OCI-LY1 (cell line): ENCODE data around the gene OR4P4.

Experiments used
- H2AFZ ChIP-seq: fragments of 200-600 bp; sonication (generic), shearing (Covaris generic); 2 replicates; pipeline ENCODE4 v1.6.0; 2014; ENCODE audit warnings: antibody characterized with exemption, mild to moderate bottlenecking, low read length
- H3F3A ChIP-seq: fragments of 200-600 bp; sonication (generic), shearing (Covaris generic); 2 replicates; pipeline ENCODE4 v1.6.0; 2014; ENCODE audit warnings: mild to moderate bottlenecking, antibody characterized with exemption, low read length, moderate library complexity; ENCODE audit not compliant: insufficient read depth
- H3K27ac ChIP-seq: fragments of 200-600 bp; sonication (generic); 2 replicates; pipeline ENCODE4 v1.5.1; 2014; ENCODE audit warnings: low read length, mixed run types, mild to moderate bottlenecking, low read depth; ENCODE audit not compliant: poor library complexity, severe bottlenecking
- H3K27me3 ChIP-seq: fragments of 200-600 bp; sonication (generic); 2 replicates; pipeline ENCODE4 v1.6.0; 2014; ENCODE audit warnings: antibody characterized with exemption, mild to moderate bottlenecking, low read length, moderate library complexity; ENCODE audit not compliant: insufficient read depth
- H3K36me3 ChIP-seq: fragments of 200-600 bp; sonication (generic); 2 replicates; pipeline ENCODE4 v1.6.1; 2014; ENCODE audit warnings: mild to moderate bottlenecking, antibody characterized with exemption, low read length, moderate library complexity, mixed read lengths; ENCODE audit not compliant: insufficient read depth
- H3K4me1 ChIP-seq: fragments of 200-600 bp; sonication (generic); 2 replicates; pipeline ENCODE4 v1.5.1; 2014; ENCODE audit warnings: mild to moderate bottlenecking, low read length, moderate library complexity; ENCODE audit not compliant: insufficient read depth, severe bottlenecking
- H3K4me2 ChIP-seq: fragments of 200-600 bp; sonication (generic), shearing (Covaris generic); 2 replicates; pipeline ENCODE4 v1.6.1; 2014; ENCODE audit warnings: low read length
- H3K4me3 ChIP-seq: fragments of 200-600 bp; sonication (generic); 2 replicates; pipeline ENCODE4 v1.5.1; 2014; ENCODE audit warnings: low read length, low read depth, mild to moderate bottlenecking, mixed read lengths; ENCODE audit not compliant: poor library complexity, severe bottlenecking
- H3K79me2 ChIP-seq: fragments of 200-600 bp; shearing (Covaris generic); 2 replicates; pipeline ENCODE4 v1.6.1; 2016; ENCODE audit warnings: mixed run types, low read length, mixed read lengths; ENCODE audit not compliant: insufficient read depth
- H3K9ac ChIP-seq: fragments of 200-600 bp; sonication (generic), shearing (Covaris generic); 2 replicates; pipeline ENCODE4 v1.6.1; 2014; ENCODE audit warnings: mild to moderate bottlenecking, low read length, mixed read lengths
- H3K9me2 ChIP-seq: fragments of 200-600 bp; sonication (generic), shearing (Covaris generic); 2 replicates; pipeline ENCODE4 v1.6.1; 2014; ENCODE audit warnings: low read depth, mild to moderate bottlenecking, low read length, mixed read lengths
- H3K9me3 ChIP-seq: fragments of 200-600 bp; shearing (Covaris generic); 2 replicates; pipeline ENCODE4 v1.6.1; 2014; ENCODE audit warnings: low read length, mixed read lengths
- H4K20me1 ChIP-seq: fragments of 200-600 bp; sonication (generic), shearing (Covaris generic); 2 replicates; pipeline ENCODE4 v1.6.0; 2016; ENCODE audit warnings: mild to moderate bottlenecking, low read length; ENCODE audit not compliant: insufficient read depth
- CTCF ChIP-seq: fragments of 200-600 bp; sonication (generic), shearing (Covaris generic); IDR thresholded peaks from 2 replicates; pipeline ENCODE4 v1.5.1; 2017; ENCODE audit warnings: mild to moderate bottlenecking, antibody characterized with exemption, low read length, moderate library complexity, mixed read lengths
- EZH2 ChIP-seq: fragments of 200-600 bp; sonication (generic), shearing (Covaris generic); IDR thresholded peaks from 2 replicates; pipeline ENCODE4 v1.8.0; 2017; ENCODE audit warnings: borderline replicate concordance, mixed run types, mild to moderate bottlenecking, antibody characterized with exemption, low read length, moderate library complexity, mixed read lengths

The OR4P4 gene

DNA sequence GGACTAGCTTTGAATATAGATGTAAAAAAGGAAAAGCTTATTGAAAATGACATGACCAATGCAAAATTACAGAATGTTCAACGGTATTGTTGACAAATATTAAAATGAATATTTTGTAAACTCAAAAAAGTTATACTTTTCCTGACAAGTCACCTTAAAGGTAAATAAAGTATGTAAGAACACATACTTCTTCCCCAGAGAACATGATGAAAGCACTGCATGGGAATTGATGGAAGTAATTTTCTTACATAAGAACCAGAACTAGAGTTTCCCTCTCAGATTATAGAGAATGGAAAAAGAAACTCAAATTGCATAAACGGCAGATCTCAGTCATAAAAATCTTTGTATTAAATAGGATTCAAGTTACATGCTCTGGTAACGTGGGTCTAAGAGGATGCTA is at the start of gene OR4P4:
Gene OR4P4 (plus strand): TSS at position 301 of the 400 bp plus-strand sequence.
- no peak within 1 kb of the TSS for H3K4me3 ChIP-seq
- H4K20me1 ChIP-seq = no peaks in the 10 kb centered on the region
- TF ChIP-seq EZH2 (no peak), CTCF (no peak)
- no peaks in the 10 kb centered on the region for H3F3A ChIP-seq
- H3K36me3 ChIP-seq = no peaks in the 10 kb centered on the region
- H3K27ac ChIP-seq = no peak within 1 kb of the TSS
- no peak within 1 kb of the TSS for H2AFZ ChIP-seq
- H3K4me1 ChIP-seq = no peaks in the 10 kb centered on the region
- no peak within 1 kb of the TSS for H3K9ac ChIP-seq
- H3K9me3 ChIP-seq = no peaks in the 10 kb centered on the region
- no peaks in the 10 kb centered on the region for H3K27me3 ChIP-seq
- no peaks in the 10 kb centered on the region for H3K79me2 ChIP-seq
- H3K9me2 ChIP-seq = no peaks in the 10 kb centered on the region
- H3K4me2 ChIP-seq = no peak within 1 kb of the TSS

GRCh38 chr11:55607545-55607944 is 27.4 kb upstream of the OR4P4 start, which contains the start of gene OR4C11:
OR4C11 (minus strand) TSS chr11:55607645; CDS start chr11:55604373, 3,272 bp downstream.
- H4K20me1 ChIP-seq = no peaks in the 10 kb centered on the region
- H3K79me2 ChIP-seq = no peaks in the 10 kb centered on the region
- H3K4me1 ChIP-seq = no peaks in the 10 kb centered on the region
- no peak for TF ChIP-seq CTCF
- no peak for TF ChIP-seq EZH2
- H3K27me3 ChIP-seq = no peaks in the 10 kb centered on the region
- no peaks in the 10 kb centered on the region for H3K36me3 ChIP-seq
- no peaks in the 10 kb centered on the region for H3F3A ChIP-seq
- H3K9me3 ChIP-seq = no peaks in the 10 kb centered on the region
- no peaks in the 10 kb centered on the region for H3K9me2 ChIP-seq
- H3K4me3 ChIP-seq = no peak within 1 kb of the TSS
- H3K9ac ChIP-seq = no peak within 1 kb of the TSS
- no peak within 1 kb of the TSS for H2AFZ ChIP-seq
- no peak within 1 kb of the TSS for H3K4me2 ChIP-seq
- no peak within 1 kb of the TSS for H3K27ac ChIP-seq

DNA sequence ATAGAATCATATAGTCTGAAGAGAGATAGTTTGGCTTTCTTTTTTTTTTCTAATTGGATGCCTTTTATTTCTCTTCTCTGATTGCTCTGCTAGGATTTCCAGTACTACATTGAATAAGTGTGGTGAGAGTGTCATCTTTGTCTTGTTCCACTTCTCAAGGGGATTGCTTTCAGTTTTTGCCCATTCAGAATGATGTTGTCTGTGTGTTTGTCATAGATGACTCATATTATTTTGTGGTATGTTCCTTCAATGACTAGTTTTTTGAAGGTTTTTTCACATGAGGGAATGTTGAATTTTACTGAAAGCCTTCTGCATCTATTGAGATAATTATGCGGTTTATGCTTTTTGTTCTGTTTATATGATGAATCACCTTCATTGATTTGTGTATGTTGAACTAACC is 10.4 kb upstream of the OR4P4 start:
- H3F3A ChIP-seq = no peaks in the 10 kb centered on the region
- H3K79me2 ChIP-seq = no peaks in the 10 kb centered on the region
- H3K9me3 ChIP-seq = no peaks in the 10 kb centered on the region
- H2AFZ ChIP-seq = no peak overlapping the region
- H3K36me3 ChIP-seq = no peaks in the 10 kb centered on the region
- no peaks in the 10 kb centered on the region for H3K4me1 ChIP-seq
- H3K27ac ChIP-seq = no peak overlapping the region
- no peaks in the 10 kb centered on the region for H3K27me3 ChIP-seq
- TF ChIP-seq CTCF = no peak
- H3K9me2 ChIP-seq = no peaks in the 10 kb centered on the region
- H3K4me3 ChIP-seq = no peak overlapping the region
- H3K4me2 ChIP-seq = no peak overlapping the region
- no peak overlapping the region for H3K9ac ChIP-seq
- H4K20me1 ChIP-seq = no peaks in the 10 kb centered on the region
